HG03432 (cell line): ENCODE data around the gene TSPAN11.

ENCODE experiments used
- ATAC-seq: cut with Tn5 transposase; IDR thresholded peaks from one replicate; pipeline ENCODE4 v1.9.1; 2021; ENCODE audit warnings: mild to moderate bottlenecking, moderate library complexity; ENCODE audit not compliant: unreplicated experiment

Gene TSPAN11

DNA sequence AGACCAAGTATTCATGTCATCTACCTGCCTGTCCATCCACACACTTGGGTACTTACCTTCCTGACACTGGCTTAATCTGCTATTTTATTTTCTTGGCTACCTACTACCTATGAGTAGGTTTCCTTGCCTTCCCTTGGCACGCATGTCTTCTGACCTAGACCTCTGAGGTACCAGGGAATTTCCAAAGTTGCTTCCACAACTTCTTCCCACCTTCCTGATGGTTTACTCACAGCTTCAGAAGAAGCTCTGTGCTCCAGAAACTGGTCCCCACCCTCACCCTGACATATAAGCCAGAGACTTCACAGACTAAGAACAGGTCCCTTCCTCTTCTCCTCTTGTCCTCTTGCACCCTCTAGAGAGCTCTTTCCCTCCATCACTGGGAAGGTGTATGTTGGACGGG is 111.4 kb downstream of the TSPAN11 start:
- no peak for ATAC-seq

DNA sequence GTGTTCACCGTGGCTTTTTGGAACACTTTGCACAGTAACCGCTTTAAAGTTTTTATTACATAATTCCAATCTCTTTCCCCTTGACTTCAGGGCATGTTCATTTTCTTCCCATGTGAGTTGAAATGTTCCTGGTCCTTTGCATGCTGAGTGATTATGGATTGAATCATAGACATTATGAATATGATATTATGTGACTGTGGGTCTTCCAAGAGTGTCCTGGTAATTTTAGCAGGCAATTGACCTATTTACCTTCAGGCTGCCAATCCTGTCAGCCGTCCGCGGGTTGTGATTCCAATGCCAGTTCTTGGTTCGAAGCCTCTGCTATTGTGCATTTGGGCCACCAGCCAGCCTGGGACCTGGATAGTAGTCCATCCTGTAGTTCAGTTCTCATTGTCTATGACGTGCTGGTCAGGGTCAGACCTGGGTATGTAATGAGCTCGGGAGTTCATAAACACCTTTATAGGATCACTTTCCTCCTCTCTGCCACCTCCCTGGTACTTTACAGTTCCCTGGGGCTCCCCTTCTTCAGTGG is 114.6 kb downstream of the TSPAN11 start:
- ATAC-seq: no peak
